DOHH2 (cell line): ENCODE results near the gene APOBEC2.

Experiments used
- H3F3A ChIP-seq: fragments of 200-600 bp; sonication (generic), shearing (Covaris generic); 2 replicates; pipeline ENCODE4 v1.6.0; 2016; ENCODE audit warnings: antibody characterized with exemption, mild to moderate bottlenecking; ENCODE audit not compliant: control insufficient read depth, insufficient read depth
- H3K27ac ChIP-seq: fragments of 200-600 bp; sonication (generic); 2 replicates; pipeline ENCODE4 v1.5.1; 2014; ENCODE audit warnings: low read depth, mild to moderate bottlenecking, low read length, moderate library complexity
- H3K27me3 ChIP-seq: fragments of 200-600 bp; sonication (generic); 2 replicates; pipeline ENCODE4 v1.6.1; 2014; ENCODE audit warnings: mild to moderate bottlenecking, low read length, mixed read lengths; ENCODE audit not compliant: control insufficient read depth
- H3K36me3 ChIP-seq: fragments of 200-600 bp; sonication (generic); 2 replicates; pipeline ENCODE4 v1.6.1; 2014; ENCODE audit warnings: mild to moderate bottlenecking, low read length, moderate library complexity, mixed read lengths; ENCODE audit not compliant: control insufficient read depth
- H3K4me1 ChIP-seq: fragments of 200-600 bp; sonication (generic); 2 replicates; pipeline ENCODE4 v1.6.1; 2014; ENCODE audit warnings: mild to moderate bottlenecking, low read length, mixed read lengths; ENCODE audit not compliant: control insufficient read depth
- H3K4me2 ChIP-seq: fragments of 200-600 bp; sonication (generic); 2 replicates; pipeline ENCODE4 v1.6.0; 2014; ENCODE audit warnings: mild to moderate bottlenecking, low read length, moderate library complexity
- H3K4me3 ChIP-seq: fragments of 200-600 bp; sonication (generic); 2 replicates; pipeline ENCODE4 v1.5.1; 2014; ENCODE audit warnings: mild to moderate bottlenecking, low read length, mixed read lengths
- H3K79me2 ChIP-seq: fragments of 200-600 bp; sonication (generic); 2 replicates; pipeline ENCODE4 v1.6.1; 2014; ENCODE audit warnings: mild to moderate bottlenecking, low read length, mixed read lengths; ENCODE audit not compliant: control insufficient read depth
- H3K9me2 ChIP-seq: fragments of 200-600 bp; sonication (generic); replicated peaks from 2 replicates; pipeline ENCODE4 v1.6.1; 2014; ENCODE audit warnings: mild to moderate bottlenecking, low read length, mixed read lengths; ENCODE audit not compliant: control insufficient read depth
- H3K9me3 ChIP-seq: fragments of 200-600 bp; sonication (generic); 2 replicates; pipeline ENCODE4 v1.6.1; 2014; ENCODE audit warnings: antibody characterized with exemption, low read length, mixed read lengths; ENCODE audit not compliant: control insufficient read depth, insufficient read depth
- H4K20me1 ChIP-seq: fragments of 200-600 bp; sonication (generic); 2 replicates; pipeline ENCODE4 v1.6.0; 2014; ENCODE audit warnings: low read depth, mild to moderate bottlenecking, antibody characterized with exemption, low read length, moderate library complexity; ENCODE audit not compliant: control insufficient read depth, insufficient read depth
- CTCF ChIP-seq: fragments of 200-600 bp; sonication (generic); IDR thresholded peaks from one replicate; pipeline ENCODE4 v1.5.1; 2014; ENCODE audit warnings: antibody characterized with exemption, mild to moderate bottlenecking, low read depth, low read length; ENCODE audit not compliant: poor library complexity, severe bottlenecking
- EZH2phosphoT487 ChIP-seq: fragments of 200-600 bp; sonication (generic); IDR thresholded peaks from 2 replicates; pipeline ENCODE4 v1.6.1; 2017; ENCODE audit warnings: borderline replicate concordance, mild to moderate bottlenecking, antibody characterized with exemption, low read length, moderate library complexity, mixed read lengths

The APOBEC2 gene

DNA sequence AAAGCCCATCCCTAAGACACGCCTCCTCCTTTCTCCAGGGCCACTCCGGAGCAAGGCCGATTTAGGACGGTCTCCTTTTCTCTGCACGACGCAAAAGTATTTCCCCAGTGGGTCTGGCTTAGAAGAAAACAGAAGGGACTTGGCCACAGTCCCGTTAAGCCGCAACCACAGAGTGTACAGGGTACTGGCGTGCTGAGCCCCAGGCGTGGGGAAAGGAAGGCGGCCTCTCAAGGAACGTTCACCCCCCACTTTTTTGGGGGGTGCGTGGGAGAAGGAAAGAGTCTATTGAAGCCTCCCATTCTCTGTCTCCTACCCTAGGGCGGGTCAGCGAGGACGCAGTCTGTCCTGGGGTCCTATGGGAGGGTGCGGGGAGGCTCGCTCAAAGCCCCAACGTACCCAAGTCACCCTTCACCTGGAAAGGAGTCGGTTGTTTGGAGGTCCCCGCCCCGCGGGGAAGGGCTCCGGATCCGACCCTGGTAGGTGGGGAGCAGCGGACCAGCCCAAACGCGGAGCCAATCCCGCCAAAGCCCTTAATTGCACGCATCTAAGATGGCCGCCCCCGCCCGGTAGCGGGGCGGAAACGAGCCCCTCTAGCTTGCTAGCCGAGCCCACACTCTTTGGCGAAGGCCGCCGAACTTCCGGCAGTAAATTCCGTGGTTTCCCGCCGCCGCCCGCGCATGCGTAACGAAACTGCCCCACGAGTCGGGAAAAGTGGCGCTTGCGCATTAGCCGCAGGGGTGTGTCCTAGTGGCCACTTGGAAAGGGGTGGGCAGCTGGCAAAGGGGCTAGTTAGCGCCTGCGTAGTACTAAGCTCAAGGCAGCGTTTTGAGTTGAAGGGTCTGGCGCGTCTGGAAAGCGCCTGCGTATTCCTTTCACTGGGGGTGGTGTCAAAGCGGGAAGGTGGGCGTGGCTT, 19.2 kb downstream of the APOBEC2 start, which contains the start of gene OARD1:
Gene OARD1 (minus strand): TSS at position 434 of the 913 bp plus-strand sequence. CDS start 722 bp downstream, outside the sequence.
- H3K9me2 ChIP-seq = no peaks in the 10 kb centered on the region
- H3K9me3 ChIP-seq = no peaks in the 10 kb centered on the region
- H3F3A ChIP-seq = peaks cover 16% of the 10 kb centered on the region
- no peaks in the 10 kb centered on the region for H3K27me3 ChIP-seq
- H3K36me3 ChIP-seq = peaks cover 73% of the 10 kb centered on the region
- H3K27ac ChIP-seq = peak within 1 kb of the TSS; percentile 94
- peaks cover 8% of the 10 kb centered on the region for H4K20me1 ChIP-seq
- peaks cover 54% of the 10 kb centered on the region for H3K79me2 ChIP-seq
- H3K4me3 ChIP-seq = peak within 1 kb of the TSS; percentile 93
- peak within 1 kb of the TSS; percentile 99 for H3K4me2 ChIP-seq
- TF ChIP-seq CTCF (peak; percentile 10), EZH2phosphoT487 (no peak)
- peaks cover 40% of the 10 kb centered on the region for H3K4me1 ChIP-seq

- peaks cover 11% of the 10 kb centered on the region for H3F3A ChIP-seq
These were observed 19.8 kb downstream of the APOBEC2 start, which contains the start of gene NFYA for GRCh38 chr6:41072836-41073202. Gene NFYA (plus strand): TSS chr6:41072974. CDS start chr6:41079090, 6,116 bp downstream.

DNA sequence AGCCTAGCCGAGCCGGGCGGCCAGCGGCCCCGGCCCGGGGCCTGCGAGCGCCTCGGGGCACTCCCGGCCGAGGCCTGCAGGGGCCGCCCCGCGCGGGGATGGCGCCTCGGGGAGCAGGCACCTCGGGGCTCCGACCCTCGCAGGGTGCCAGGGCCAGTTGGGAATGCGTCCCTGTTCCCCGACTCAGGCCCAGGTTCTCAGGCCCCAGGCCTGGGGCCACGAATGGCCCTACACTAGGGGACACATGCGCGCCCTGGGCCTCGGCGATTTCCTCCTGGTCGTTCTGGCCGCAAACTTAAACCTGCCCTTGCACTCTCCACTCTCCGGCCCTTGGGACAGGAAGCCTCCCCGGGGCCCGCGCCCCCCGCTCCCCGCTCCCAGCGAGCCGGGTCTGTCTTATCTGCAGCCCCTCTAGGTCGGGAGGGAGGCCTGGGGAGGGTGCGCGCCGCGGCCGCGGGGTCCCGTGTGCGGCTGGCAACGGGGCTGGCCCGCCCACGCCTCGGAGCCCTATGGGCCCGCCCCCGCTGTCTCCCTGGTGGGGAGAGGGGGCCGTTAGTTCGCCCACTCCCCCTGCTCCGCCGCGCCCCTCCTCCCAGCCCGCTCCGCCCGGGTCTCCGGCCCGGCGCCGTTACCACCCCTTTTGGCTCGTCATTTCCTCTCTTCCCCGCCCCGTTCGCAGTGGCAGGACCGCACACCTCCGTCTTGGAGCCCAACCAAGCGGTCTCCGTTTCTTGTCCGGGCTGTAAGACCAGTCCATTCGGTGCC, 20.4 kb downstream of the APOBEC2 start:
- Histone ChIP-seq H3K4me1 (peaks cover 46% of the 10 kb centered on the region), H3K36me3 (peaks cover 71% of the 10 kb centered on the region)

More at GRCh38 chr6:41072836-41073202, 19.8 kb downstream of the APOBEC2 start, which contains the start of gene NFYA:
- Histone ChIP-seq H3K4me1 (peaks cover 46% of the 10 kb centered on the region), H3K27me3 (no peaks in the 10 kb centered on the region), H3K27ac (peak within 1 kb of the TSS; percentile 94), H3K79me2 (peaks cover 60% of the 10 kb centered on the region), H3K4me3 (peak within 1 kb of the TSS; percentile 93), H4K20me1 (peaks cover 8% of the 10 kb centered on the region), H3K4me2 (peak within 1 kb of the TSS; percentile 99), H3K9me3 (no peaks in the 10 kb centered on the region), H3K36me3 (peaks cover 71% of the 10 kb centered on the region), H3K9me2 (no peaks in the 10 kb centered on the region)
- no peak for TF ChIP-seq CTCF
- TF ChIP-seq EZH2phosphoT487 = no peak

More for the DNA sequence above, 20.4 kb downstream of the APOBEC2 start:
- TF ChIP-seq EZH2phosphoT487 (no peak), CTCF (peak; percentile 20)
- Histone ChIP-seq H3K9me3 (no peaks in the 10 kb centered on the region), H3K27ac (peak overlapping the region; percentile 94), H3K79me2 (peaks cover 66% of the 10 kb centered on the region), H3K4me3 (peak overlapping the region; percentile 93), H3K27me3 (no peaks in the 10 kb centered on the region), H4K20me1 (peaks cover 8% of the 10 kb centered on the region), H3K4me2 (peak overlapping the region; percentile 99), H3F3A (peaks cover 11% of the 10 kb centered on the region), H3K9me2 (no peaks in the 10 kb centered on the region)
